ENCODE results near the gene ACOX3.
"Not testable (repeated sequence)": the region's sequence is repeated elsewhere in the genome, so short reads cannot be mapped to it uniquely, and the experiment has no call there.

ACOX3 gene

DNA sequence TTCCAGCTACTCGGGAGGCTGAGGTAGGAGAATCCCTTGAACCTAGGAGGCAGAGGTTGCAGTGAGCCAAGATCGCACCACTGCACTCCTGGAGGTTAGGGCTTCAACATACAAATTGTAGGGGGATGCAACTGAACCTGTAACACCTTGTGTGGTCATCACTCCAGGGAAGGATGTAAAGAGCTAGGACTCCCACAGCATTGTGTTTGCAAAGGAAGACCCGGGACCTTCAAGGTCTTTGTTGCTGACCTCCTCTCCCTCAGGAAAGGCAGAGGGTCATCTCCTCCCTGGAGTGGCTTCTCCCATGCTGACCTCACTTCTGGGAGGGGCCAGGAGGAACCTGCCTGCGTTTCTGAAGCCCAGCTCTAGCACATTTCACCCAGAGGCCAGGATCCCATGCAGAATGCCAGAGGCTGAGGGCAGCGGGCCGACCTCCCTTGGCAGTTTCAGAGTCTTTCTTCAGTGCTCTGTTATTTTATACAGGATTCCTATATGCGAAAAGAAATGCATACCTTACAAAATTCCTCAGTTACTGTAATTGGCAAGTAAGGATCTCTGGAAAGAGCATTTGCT lies 90.8 kb downstream of the ACOX3 start:
- DNase-seq, result no peak

DNA sequence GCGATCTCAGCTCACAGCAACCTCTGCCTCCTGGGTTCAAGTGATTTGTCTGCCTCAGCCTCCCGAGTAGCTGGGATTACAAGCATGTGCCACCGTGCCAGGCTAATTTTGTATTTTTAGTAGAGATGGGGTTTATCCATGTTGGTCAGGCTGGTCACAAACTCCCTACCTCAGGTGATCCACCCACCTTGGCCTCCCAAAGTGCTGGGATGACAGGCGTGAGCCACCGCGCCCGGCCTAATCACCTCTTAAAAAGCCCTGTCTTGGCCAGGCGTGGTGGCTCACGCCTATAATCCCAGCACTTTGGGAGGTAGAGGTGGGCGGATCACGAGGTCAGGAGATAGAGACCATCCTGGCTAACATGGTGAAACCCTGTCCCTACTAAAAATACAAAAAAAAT lies 91.3 kb downstream of the ACOX3 start:
- DNase-seq, result not testable (repeated sequence)

DNA sequence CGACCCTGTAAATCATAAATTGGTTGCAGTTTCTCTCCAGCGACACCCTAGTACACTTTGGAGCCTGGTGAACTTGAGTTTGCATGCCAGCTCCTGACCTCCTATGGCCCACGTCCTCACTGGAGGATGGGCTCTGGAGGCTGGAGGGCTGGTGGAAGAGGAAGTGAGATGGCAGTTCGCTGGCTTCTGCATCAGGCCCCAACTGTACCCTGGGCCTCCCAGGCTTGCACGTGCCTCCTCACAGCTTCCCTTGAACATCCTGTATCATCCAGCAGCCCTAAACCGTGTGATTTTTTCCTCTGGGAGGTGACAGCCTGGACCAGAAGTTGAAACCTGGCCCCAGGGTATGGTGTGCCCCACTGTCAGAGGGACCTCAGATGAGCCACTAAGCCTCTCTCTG lies 92.5 kb downstream of the ACOX3 start:
- DNase-seq, result no peak

DNA sequence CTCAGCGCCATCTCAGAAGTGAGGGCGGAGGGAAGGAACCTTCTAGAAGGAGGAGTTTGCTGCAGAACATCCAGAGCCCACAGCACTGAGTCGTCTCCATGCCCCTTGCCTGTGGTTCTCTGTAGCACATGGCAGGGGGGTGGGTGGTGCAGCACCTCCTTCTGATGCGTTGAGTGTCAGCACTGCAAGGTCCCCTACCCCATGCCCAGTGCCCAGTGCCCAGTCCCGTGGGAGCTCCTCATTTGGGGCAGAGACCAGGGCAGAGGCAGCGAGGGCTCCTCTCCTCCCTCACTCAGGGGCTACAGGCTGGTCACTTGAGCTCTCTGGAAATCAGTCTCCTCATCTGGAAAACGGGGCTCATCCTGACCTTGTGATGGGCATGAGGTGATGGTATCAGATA lies 92.9 kb downstream of the ACOX3 start:
- no peak for DNase-seq

DNA sequence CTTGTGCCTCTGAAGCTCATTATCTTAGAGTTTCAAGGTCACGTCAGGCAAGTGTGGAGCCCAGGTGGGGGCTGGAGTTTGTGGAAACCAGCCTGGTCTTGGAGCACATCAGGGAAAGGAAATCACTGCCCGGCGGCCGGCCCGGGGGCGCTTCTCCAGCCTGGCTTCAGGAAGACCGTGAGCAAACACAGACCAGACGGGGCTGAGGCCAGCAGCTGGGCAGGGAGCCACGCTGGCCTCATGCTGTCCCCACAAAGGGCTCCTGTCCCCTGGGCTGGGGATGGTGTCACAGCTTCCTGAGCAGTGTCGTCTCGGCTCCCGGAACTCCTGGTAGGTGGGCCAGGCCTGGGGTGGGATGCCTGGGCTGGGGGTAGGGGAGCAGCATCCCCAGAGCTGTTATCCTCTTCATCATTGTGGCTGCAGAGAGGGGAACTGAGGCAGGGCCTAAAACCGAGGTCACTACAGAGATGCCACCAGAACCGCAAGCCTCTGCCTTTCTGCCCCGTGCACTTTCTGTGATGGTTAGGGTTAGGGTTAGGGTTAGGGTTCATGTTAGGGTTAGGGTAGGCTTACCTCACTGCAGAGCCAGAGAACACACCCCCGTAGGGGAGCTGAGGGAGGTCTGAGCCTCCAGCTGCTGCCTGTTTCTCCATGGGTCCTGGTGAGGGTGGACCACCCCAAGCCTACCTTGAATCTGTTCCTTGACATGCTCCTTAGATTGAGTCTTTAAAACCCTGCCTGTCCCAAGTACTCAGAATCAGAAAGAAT lies 93.5 kb downstream of the ACOX3 start:
- no peak for DNase-seq

DNA sequence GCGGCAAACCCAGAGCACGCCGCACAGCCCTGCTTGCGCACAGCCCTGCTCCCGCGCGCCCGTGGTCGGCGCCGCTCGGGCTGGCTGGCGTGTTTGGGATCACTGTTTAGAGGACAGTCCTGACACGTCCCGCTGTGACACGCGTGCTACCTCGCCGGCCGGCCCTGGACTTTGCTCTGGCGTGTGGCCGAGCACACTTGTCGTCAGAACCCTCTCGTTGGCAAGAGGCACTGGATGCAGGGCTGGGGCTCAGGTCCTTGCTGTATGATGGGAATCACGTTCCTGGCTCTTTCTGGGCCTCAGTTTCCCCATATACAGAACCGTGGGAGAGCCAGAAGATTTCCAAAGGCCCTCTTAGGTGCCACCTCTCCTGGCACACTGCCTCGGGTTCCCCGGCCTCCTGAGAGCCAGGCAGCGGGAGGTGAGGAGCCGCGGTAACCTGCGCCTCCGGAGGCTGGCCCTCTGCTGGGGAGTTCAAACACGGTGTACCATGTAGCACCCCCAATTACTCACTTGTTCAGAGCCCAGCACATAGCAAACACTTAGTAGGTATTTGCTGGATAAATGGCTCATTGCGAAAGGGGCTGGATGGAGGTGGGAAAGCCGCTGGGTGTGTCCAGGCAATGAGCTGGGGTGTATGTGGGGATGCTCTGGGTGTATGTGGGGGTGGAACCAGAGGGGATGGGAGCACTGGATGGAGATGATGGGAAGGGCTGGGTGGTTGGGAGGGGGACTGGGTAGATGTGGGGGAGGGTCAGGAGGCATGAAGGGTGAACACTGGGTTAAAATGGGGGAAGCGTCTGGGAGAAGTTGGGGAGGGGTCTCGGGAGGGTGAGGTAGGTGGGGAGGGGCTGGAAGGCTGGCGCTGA lies 94.3 kb downstream of the ACOX3 start:
- no peak for DNase-seq

DNA sequence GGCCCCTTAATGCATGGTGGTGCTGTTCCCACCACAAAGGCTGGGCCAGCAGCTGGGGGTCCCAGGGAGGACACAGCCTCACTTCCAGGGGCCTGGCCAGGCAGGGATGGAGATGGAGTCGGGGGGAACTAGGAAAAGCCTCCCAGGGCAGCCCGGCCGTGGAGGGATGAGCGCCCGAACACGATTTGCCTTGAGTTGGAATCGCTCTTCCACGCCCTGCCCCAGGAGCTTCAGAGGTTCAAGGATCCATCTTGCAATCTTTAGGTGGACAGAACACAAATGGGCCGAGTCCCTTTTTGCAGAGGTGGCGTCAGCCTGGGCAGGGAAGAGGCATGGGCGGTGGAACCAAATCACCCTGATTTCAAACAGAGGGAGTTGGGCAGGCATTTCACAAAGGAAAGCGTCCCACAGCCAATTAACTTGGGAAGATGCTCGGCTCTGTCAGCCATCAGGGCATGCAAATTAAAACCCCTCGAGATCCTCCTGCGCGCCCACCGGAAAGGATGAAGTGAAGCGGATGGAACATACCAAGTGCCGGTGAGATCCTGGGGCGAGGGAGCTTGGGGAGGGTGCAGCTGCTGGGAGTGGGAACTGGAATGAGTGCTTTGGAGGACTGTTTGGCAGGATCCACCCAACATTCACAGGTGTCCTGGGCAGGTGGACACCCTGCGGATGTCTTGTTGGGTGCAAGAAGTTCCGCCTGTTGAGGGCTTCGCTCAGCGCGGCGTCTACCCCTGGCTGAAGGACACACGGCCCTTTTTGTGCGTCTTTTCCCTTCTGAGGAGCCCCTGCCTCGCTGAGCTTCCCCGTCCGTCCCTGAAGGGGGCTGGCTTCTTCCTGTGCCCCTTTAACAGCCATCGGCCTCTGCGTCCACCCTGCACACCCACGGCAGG lies 95.2 kb downstream of the ACOX3 start:
- DNase-seq, result no peak

DNA sequence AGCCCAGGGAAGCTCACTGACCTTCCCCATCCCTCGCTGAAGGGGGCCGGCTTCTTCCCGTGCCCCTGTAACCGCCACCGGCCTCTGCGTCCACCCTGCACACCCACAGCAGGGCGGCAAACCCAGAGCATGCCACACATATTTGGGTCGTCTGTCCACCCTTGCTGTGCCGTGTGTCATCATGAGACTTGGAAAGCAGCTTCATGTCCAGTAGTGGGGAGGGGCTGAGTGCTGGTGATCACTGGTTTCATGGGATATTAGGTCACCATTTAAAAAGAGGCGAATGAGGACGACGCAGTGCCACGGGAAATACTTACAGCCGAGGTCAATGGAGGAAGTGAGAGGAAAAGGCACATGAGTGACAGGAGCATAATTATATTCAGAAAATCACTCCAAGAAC lies 96.1 kb downstream of the ACOX3 start:
- DNase-seq, result no peak

DNA sequence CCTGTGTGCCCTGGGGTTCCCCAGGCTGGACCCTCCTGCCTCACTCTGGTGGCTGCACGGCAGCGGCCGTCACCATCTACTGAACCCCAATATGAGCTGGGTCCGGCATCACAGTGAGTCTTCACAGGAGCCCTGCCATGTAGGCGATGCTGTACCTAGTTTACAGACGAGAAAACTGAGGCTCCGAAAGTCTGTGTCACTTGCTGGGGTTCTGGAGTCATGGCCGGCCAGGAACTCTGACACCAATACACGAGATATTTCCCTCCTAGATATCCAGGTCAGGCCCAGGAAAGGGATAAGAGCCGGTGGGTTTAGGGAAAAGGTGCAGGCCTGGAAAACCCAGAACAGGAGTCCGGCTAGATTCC lies 96.6 kb downstream of the ACOX3 start:
- no peak for DNase-seq

DNA sequence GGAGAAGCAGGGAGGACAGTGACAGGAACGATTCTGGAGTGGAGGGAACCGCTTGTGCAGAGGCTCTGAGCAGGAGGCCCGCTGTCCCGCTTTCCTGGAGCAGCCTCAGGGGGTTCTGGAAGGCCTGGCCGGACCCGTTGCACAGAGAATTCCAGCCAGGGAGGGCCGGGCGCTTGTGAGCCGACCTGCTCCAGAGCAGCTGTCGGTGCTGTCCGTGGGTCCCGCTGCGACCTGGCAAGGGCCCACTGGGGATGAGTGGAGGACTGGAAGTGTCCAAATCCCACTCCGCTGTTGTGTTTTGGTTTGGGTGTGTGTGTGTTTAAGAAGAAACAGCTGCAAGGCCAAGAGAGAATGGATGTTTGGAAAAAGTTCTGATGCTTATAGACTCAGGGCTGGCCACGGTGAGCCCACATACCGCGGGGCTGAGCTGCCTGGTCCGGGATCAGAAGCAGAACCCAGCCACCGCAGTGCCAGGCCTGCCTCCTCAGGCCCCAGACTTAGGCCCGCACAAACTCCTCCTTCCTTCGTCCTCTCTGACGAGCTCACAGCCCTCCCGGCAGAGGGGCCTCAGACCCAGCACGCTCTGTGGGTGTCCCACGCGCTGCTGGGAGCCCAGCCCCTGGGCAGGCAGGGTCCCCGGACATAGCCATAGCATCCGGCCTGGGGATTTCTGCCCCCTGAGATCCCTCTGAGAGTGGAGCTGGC lies 97.1 kb downstream of the ACOX3 start:
- DNase-seq, result no peak

DNA sequence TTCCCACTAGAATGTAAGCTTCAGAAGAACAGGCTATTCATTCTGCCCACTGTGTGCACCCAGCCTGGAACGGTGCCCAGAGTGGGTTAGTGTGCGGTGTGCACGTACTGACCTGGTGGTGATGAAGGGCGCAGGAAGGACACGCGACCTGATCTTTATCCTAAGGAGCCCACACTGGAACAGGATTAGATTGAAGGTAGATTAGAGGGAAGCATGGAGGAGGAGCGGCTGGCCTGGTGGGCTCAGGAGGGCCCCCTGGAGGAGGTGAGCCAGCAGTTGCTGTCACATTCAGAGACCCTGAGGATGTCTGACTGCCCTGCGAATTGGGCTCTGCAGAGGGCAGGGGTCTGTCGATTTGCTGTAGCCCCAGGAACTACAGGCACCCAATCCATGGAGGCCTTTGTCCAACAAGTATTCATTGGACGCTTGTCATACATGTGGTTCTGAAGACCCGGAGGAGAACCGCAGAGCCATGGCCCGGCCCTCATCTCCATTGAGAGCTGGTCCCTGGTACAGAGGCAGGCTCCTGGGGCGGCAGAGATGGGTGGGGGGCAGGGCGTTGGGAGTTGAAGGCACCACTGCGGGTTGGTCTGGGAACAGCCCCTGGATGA lies 97.8 kb downstream of the ACOX3 start:
- no peak for DNase-seq

DNA sequence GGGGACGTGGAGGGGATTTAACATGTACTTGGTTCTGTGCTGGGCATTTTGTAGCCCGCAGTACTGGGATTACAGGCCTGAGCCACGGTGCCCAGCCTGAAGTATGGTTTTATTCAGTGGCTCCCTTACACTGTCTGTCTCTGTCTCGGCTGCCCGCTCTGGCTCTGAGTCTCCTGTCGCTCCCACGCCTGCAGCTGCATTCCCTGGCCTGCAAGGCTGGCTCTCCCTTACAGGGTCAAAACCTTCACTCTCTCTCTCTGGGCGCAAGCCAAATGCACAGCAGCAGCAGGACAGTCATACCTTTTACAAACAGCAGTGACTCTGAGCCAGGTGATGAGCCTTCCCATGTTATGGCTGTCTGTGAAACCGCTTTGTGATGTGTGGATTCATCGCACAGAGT lies 98.8 kb downstream of the ACOX3 start:
- DNase-seq, result no peak

DNA sequence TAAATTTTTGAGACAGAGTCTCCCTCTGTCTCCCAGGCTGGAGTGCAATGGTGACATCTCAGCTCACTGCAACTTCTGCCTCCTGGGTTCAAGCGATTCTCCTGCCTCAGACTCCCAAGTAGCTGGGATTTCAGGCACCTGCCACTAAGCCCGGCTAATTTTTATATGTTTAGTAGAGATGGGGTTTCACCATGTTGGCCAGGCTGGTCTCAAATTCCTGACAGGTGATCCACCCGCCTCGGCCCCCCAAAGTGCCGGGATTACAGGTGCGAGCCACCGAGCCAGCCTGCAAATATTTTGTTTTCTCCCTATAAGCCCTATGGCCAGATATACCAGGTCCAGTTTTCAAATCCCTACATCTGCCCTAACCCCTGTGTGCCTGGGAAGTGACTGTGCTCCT lies 99.2 kb downstream of the ACOX3 start:
- DNase-seq, result not testable (repeated sequence)

DNA sequence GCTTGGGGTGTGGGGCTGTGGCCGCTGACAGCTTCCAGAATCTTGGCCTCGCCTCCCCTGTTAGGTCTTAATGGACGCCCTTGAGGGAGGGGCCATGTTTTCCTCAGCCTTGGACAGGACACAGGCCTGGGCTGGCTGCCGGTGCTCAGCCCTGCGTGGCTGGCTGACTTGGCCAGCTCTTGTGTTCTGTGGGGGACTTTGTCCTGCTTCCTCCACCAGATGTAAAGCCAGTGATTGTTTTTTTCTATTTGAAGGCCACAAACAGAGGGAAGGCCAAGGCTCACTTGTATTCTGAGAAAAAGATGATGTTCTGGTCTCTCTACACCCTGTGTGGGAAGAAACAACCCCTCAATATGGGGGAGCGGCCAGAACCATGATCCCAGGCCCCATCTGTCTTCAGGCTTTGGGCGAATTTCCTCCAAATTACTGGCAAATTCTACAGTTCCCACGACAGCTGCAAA lies 99.7 kb downstream of the ACOX3 start:
- no peak for DNase-seq

DNA sequence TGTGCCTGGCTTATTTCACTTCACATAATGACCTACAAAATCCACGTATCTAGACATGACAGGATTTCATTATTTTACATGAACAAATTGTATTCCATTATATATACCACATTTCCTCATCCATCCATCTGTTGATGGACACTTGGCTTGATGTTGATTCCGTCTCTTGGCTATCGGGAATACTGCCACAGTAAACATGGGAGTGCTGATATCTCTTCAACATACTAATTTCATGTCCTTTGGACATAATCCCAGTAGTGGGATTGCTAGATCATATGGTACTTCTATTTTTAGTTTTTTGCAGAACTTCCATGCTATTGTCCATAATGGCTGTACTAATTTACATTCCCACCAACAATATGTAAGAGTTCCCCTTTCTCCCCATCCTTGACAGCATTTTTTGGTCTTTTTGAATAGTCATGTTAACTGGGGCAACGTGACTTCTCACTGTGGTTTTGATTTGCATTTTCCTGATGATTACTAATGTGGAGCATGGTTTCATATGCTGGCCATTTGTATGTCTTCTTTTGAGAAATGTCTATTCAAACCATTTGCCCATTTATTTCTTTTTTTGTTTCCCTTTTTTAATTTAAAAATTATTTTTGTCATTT lies 102.1 kb downstream of the ACOX3 start:
- no peak for DNase-seq

DNA sequence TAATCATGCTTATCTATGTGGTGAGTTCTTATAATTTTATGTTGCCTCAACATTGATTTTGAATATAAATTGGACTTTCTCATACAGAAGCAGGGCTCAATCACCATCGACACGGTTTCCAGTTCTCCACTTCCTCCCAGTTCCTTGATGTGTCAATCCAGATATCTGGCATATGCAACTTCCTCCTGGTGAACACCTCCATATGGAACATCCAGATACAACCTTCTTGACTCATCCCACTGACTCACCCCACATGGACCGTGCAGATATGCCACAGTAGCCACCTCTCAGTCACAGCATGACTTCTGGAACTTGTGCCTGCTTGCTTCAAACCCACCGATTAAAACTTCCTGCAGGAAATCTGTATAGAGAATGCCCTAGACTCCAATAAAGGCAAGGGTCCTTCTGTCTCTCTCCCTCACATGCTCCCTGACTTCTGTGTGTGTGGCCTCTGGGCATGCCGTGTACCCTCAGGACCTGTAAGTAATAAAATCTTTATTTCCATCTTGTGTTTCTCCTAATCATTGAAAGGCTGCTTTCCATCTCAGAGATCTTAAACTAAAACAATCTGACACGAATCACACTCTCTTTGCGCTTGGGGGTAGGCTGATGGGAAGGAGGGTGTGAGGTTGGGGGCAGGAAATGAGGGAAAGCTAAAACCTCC lies 104.0 kb downstream of the ACOX3 start:
- peak; percentile 65 for DNase-seq

DNA sequence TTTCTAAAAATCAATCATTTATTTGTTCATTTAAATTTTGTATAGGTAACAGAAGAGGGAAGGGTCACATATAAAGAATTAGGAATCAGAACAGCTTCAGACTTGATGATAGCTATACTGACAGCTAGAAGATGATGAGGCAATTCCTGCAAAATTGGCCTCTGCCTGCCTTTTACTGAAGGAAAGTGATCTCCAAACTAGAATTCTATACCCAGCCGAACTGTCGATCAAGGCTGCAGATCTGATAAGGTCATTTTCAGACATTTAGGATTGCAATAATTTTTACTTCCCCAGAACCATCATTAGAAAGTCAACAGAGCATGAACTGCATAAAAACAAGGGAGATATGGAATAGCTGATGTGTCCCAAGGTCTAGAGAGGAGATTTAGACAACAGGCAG lies 104.7 kb downstream of the ACOX3 start:
- no peak for DNase-seq

DNA sequence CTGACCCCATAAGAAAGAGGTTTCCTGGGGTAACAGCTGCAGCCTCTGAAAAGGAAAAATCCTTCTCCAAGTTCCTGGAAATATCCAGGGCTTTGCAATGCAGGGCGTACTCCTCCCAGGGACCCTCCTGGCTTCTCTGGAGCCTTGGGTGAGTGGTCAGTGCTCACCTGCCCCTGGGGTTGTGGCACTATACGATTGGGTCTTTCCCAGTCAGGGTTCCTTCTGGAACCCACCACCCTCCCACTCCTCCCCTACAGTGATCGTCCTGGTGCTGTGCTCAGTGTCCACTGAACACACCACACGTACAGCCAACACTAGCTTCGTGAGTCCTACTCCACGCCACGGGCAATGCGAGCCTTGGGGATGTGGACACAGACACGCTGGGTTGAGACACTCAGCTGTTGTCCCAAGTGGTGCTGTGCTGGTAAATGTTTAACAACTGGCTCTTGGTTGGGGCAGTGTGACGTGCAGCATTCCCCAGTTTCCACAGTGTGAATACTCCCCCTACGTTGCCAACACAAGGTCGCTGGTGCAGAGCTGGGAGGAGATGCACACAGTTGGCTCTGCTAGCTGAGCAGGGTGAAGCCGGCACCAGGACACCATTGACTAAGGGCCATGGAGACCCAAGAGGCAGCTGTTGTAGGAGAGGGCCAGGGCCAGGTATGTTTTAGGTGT lies 105.6 kb downstream of the ACOX3 start:
- no peak for DNase-seq

DNA sequence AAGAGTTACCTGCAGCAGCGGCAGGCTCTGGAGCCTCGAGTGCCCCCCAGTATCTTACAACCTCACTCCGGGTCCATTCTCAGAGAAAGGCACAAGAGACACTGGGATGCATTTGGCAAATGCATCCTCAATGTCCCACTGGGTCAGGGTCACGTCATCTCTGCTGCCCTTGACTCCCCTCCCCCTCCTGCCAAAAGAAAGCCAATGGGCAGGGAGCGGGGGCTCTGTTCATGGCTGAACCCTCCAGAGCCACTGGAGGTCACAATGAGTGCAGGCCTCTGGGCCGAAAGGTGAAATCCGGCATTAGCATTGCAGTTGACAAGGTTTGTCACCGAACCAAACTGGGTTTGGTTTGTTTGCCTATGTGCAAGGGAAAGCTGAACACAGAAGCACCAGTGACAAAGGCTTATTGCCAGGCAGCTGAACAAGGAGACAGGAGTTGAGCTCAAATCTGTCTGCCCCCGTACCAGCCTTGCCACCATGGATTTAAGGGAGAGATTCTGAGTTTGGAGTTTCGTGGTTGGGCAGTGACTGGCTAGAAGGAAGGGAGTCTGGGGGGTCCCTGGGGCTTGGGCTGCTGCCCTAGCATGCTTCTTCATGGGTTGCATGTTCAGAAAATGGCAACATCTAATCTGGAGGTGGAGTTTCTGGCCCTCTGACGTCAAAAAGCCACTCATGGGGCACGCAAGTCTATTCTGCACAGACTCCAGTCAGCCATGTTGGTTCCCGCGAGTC lies 106.6 kb downstream of the ACOX3 start:
- DNase-seq, result no peak

Data from EL (cell line).